PC-3 (cell line): ENCODE measurements around the gene SERINC3. TPM values are rescaled to one million over a fixed set of nuclear protein-coding genes. Genes with fewer than 3 reads are reported as not detected.

Experiments used
- ATAC-seq: fragments of 200-7000 bp; cut with Tn5 transposase; 2 replicates; pipeline ENCODE4 v1.9.1; 2020; ENCODE audit warnings: mild to moderate bottlenecking, moderate library complexity
- BruUV-seq: library from RNA; stranded (reverse); fragments of 400-500 nt; replicated peaks from 2 replicates; lab custom pipeline; 2021; lab: Mats Ljungman, UMichigan
- CTCF ChIA-PET: fragments of 300-600 bp; sonication (Branson Sonifier 250); formaldehyde crosslinking; loops from one replicate; lab custom pipeline; 2022; ENCODE audit warnings: antibody characterized with exemption; lab: Charles Lee
- POLR2A ChIA-PET: fragments of 300-600 bp; sonication (Branson Sonifier 250); formaldehyde crosslinking; loops from one replicate; lab custom pipeline; 2022; ENCODE audit warnings: antibody characterized with exemption; ENCODE audit not compliant: unreplicated experiment; lab: Charles Lee
- DNase-seq: peaks from one replicate; pipeline ENCODE4 v3.0.0-alpha.2; 2015
- H2AFZ ChIP-seq: fragments of 300-600 bp; sonication (generic); 2 replicates; pipeline ENCODE4 v1.6.0; 2016; ENCODE audit warnings: antibody characterized with exemption, low read length
- H3F3A ChIP-seq: fragments of 300-600 bp; sonication (generic); one replicate; pipeline ENCODE4 v1.6.0; 2017; ENCODE audit warnings: antibody characterized with exemption, low read length, control low read depth, mild to moderate bottlenecking; ENCODE audit not compliant: unreplicated experiment
- H3K27ac ChIP-seq: fragments of 300-600 bp; sonication (generic); 2 replicates; pipeline ENCODE4 v1.5.1; 2016; ENCODE audit warnings: mild to moderate bottlenecking, low read length
- H3K27me3 ChIP-seq: fragments of 300-600 bp; sonication (generic); 2 replicates; pipeline ENCODE4 v1.6.1; 2016; ENCODE audit warnings: low read length, mixed read lengths
- H3K36me3 ChIP-seq: fragments of 300-600 bp; sonication (generic); 2 replicates; pipeline ENCODE4 v1.6.1; 2016; ENCODE audit warnings: low read depth, mixed run types, low read length, mixed read lengths
- H3K4me1 ChIP-seq: fragments of 300-600 bp; sonication (generic); 2 replicates; pipeline ENCODE4 v1.5.1; 2016; ENCODE audit warnings: low read length; ENCODE audit not compliant: insufficient read depth
- H3K4me2 ChIP-seq: fragments of 300-600 bp; sonication (generic); 2 replicates; pipeline ENCODE4 v1.6.0; 2016; ENCODE audit warnings: low read length
- H3K4me3 ChIP-seq: fragments of 300-600 bp; sonication (generic); 2 replicates; pipeline ENCODE4 v1.5.1; 2016; ENCODE audit warnings: mild to moderate bottlenecking, low read length, mixed read lengths
- H3K79me2 ChIP-seq: fragments of 300-600 bp; sonication (generic); 2 replicates; pipeline ENCODE4 v1.6.1; 2017; ENCODE audit warnings: low read length, mixed read lengths
- H3K9ac ChIP-seq: fragments of 300-600 bp; sonication (generic); 2 replicates; pipeline ENCODE4 v1.6.0; 2016; ENCODE audit warnings: mild to moderate bottlenecking, low read length
- H3K9me2 ChIP-seq: fragments of 300-600 bp; sonication (generic); replicated peaks from 2 replicates; pipeline ENCODE4 v1.6.1; 2016; ENCODE audit warnings: mixed run types, low read length, mixed read lengths
- H3K9me3 ChIP-seq: fragments of 300-600 bp; sonication (generic); 2 replicates; pipeline ENCODE4 v1.6.1; 2016; ENCODE audit warnings: low read length, mixed read lengths
- H4K20me1 ChIP-seq: fragments of 300-600 bp; sonication (generic); 2 replicates; pipeline ENCODE4 v1.6.1; 2016; ENCODE audit warnings: low read length, mixed read lengths
- EZH2 ChIP-seq: fragments of 300-600 bp; sonication (generic); IDR thresholded peaks from one replicate; pipeline ENCODE4 v1.6.1; 2017; ENCODE audit warnings: antibody characterized with exemption, mild to moderate bottlenecking, low read length; ENCODE audit not compliant: unreplicated experiment
- EZH2phosphoT487 ChIP-seq: fragments of 300-600 bp; sonication (generic); IDR thresholded peaks from 2 replicates; pipeline ENCODE4 v1.6.1; 2018; ENCODE audit warnings: mild to moderate bottlenecking, antibody characterized with exemption, low read length, borderline replicate concordance
- intact Hi-C: fragments of 100-400 bp; cut with micrococcal nuclease; formaldehyde crosslinking; loops from 2 replicates; pipeline ENCODE4 v1.9.0; 2023
- total RNA-seq: library from RNA; depleted of rRNA; stranded (reverse); fragments of >200 nt; gene quantifications from 2 replicates; pipeline ENCODE4 v1.2.3, GENCODE V29; 2014
- TF ChIP-seq, protein P1 (sequence below): fragments of 300-600 bp; sonication (generic); conservative IDR thresholded peaks from 2 replicates; pipeline ENCODE4 v1.5.1; 2017; ENCODE audit warnings: antibody characterized with exemption, low read depth, mild to moderate bottlenecking, low read length

Gene SERINC3
- total RNA-seq, 1 experiment from 2014 or later: 92.6 TPM

DNA sequence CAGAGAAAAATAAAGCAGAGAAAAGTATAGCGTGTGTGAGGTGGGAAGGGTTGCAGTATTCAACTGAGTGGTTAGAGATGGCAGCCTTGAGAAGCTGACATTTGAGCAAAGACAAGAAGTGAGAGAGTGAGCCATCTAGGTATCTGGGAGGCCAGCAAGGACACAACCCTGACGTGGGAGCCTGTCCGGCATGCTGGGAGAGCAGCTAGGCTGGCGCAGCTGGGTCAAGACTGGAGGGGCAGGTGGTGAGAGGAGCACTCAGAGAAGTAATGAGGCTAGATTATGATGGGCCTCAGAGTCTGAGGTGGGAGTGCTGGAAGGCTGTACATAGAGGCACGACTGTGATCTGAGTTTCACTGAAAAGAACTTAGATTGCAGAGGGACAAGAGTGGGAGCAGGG lies 33.3 kb downstream of the SERINC3 start:
- TF ChIP-seq EZH2 (no peak), EZH2phosphoT487 (no peak)
- TF ChIP-seq, protein P1, sequence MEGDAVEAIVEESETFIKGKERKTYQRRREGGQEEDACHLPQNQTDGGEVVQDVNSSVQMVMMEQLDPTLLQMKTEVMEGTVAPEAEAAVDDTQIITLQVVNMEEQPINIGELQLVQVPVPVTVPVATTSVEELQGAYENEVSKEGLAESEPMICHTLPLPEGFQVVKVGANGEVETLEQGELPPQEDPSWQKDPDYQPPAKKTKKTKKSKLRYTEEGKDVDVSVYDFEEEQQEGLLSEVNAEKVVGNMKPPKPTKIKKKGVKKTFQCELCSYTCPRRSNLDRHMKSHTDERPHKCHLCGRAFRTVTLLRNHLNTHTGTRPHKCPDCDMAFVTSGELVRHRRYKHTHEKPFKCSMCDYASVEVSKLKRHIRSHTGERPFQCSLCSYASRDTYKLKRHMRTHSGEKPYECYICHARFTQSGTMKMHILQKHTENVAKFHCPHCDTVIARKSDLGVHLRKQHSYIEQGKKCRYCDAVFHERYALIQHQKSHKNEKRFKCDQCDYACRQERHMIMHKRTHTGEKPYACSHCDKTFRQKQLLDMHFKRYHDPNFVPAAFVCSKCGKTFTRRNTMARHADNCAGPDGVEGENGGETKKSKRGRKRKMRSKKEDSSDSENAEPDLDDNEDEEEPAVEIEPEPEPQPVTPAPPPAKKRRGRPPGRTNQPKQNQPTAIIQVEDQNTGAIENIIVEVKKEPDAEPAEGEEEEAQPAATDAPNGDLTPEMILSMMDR: no peak
- BruUV-seq: no TSS peak
- H3K27me3 ChIP-seq: no peaks in the 10 kb centered on the region
- intact Hi-C loops: no loop called here
- ChIA-PET CTCF (no interaction called here), POLR2A (no interaction called here)
- H2AFZ ChIP-seq: no peak overlapping the region
- no peaks in the 10 kb centered on the region for H3K79me2 ChIP-seq
- H3K36me3 ChIP-seq: peaks cover 44% of the 10 kb centered on the region
- no peaks in the 10 kb centered on the region for H4K20me1 ChIP-seq
- no peak overlapping the region for H3K4me2 ChIP-seq
- ATAC-seq: no peak
- H3K4me1 ChIP-seq: peaks cover 4% of the 10 kb centered on the region
- no peak overlapping the region for H3K27ac ChIP-seq
- H3K9ac ChIP-seq: no peak overlapping the region
- H3F3A ChIP-seq: no peaks in the 10 kb centered on the region
- no peak overlapping the region for H3K4me3 ChIP-seq
- no peak for DNase-seq
- no peaks in the 10 kb centered on the region for H3K9me3 ChIP-seq
- no peaks in the 10 kb centered on the region for H3K9me2 ChIP-seq

DNA sequence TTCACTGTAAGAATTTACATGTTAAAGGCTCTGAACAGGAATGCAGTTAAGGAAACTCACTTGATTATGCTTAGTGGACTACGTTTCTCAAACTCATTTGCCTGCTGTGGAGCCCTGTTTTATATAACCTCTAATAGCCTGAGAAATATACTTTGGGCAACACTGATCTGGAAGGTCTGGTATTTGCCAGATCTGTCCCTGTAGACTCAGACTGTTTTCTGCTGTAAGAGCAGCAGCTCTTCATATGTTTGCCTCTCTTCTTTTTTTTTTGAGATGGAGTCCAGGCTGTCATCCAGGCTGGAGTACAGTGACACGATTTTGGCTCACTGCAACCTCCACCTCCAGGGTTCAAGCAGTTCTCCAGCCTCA lies 36.1 kb downstream of the SERINC3 start:
- intact Hi-C loops: no loop called here
- Histone ChIP-seq H3K9me3 (no peaks in the 10 kb centered on the region), H3K27me3 (no peaks in the 10 kb centered on the region), H3K9ac (no peak overlapping the region), H3F3A (no peaks in the 10 kb centered on the region), H3K36me3 (peaks cover 40% of the 10 kb centered on the region), H2AFZ (no peak overlapping the region), H3K27ac (no peak overlapping the region), H4K20me1 (no peaks in the 10 kb centered on the region), H3K4me1 (no peaks in the 10 kb centered on the region), H3K4me3 (no peak overlapping the region), H3K79me2 (no peaks in the 10 kb centered on the region), H3K4me2 (no peak overlapping the region), H3K9me2 (no peaks in the 10 kb centered on the region)
- ATAC-seq (no peak), DNase-seq (no peak)
- TF ChIP-seq EZH2 (no peak), EZH2phosphoT487 (no peak)
- TF ChIP-seq, protein P1: no peak
- ChIA-PET CTCF (no interaction called here), POLR2A (no interaction called here)
- BruUV-seq: no TSS peak

DNA sequence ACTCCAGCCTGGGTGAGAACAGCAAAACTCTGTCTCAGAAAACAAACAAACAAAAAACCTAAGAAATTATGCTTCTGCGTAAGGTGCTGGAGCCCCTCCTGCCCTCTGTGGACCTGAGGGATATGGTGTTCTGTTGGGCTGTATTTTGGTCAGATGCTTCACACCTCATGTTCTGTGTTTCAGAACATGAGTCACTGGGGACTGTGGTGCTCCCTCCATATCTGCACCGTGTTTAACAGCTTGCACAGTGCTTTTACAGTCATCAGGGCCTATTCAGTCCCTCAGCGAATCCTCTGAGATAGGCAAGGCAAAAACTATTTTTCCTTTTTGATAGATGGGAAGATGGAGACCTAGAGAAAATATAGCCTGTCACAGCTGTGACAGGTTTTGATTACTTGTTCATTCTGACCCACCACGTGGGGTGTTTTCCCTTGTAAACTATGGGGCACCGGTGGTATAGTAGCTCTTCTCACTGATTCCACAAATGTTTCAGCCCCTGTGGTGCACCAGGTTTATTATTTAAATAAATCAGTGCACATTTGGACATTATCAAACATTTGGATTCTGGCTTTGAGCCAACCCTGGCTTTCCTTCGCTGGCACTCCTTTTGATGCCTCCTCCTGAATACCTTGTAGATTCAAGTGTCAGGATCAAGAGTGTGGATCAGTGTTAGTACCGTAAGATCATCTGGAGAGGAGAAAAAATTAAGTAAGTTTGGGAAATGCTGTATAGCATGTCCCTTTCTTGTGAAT lies 36.6 kb downstream of the SERINC3 start:
- Histone ChIP-seq H3K79me2 (no peaks in the 10 kb centered on the region), H3K4me3 (no peak overlapping the region), H2AFZ (no peak overlapping the region), H3K27me3 (no peaks in the 10 kb centered on the region), H3K9me3 (no peaks in the 10 kb centered on the region), H3K9me2 (no peaks in the 10 kb centered on the region), H3K4me2 (no peak overlapping the region), H3K9ac (no peak overlapping the region), H3K27ac (no peak overlapping the region), H4K20me1 (no peaks in the 10 kb centered on the region), H3F3A (no peaks in the 10 kb centered on the region), H3K36me3 (peaks cover 40% of the 10 kb centered on the region), H3K4me1 (no peaks in the 10 kb centered on the region)
- ChIA-PET POLR2A (no interaction called here), CTCF (no interaction called here)
- ATAC-seq (no peak), DNase-seq (no peak)
- BruUV-seq: no TSS peak
- TF ChIP-seq EZH2phosphoT487: no peak
- no peak for TF ChIP-seq EZH2
- TF ChIP-seq, protein P1: no peak
- intact Hi-C loops: no loop called here
